Prostate gland (tissue), 2 donors: ENCODE measurements around the gene CIAPIN1. TPM values are rescaled to one million over a fixed set of nuclear protein-coding genes. Genes with fewer than 3 reads are reported as not detected.

Experiments used
- DNase-seq: peaks from one replicate; pipeline ENCODE4 v3.0.0-alpha.2; 2019; ENCODE audit warnings: low spot score
- H3K27ac ChIP-seq, 2 donors: fragments of 200-600 bp; sonication (generic); 2 replicates each; pipeline ENCODE4 v1.5.1; 2017 to 2019
- H3K27me3 ChIP-seq: fragments of 200-600 bp; sonication (generic); replicated peaks from 2 replicates; pipeline ENCODE4 v1.5.1; 2019; ENCODE audit not compliant: insufficient read depth
- H3K36me3 ChIP-seq, 2 donors: fragments of 200-600 bp; sonication (generic); 1 replicate in 1 of 2; 2 replicates in 1 of 2; pipeline versions ENCODE4 v1.5.1 to v1.8.1; 2017 to 2019
- H3K4me1 ChIP-seq: fragments of 200-600 bp; sonication (generic); replicated peaks from 2 replicates; pipeline ENCODE4 v1.5.1; 2019
- H3K4me3 ChIP-seq, 2 donors: fragments of 200-600 bp; sonication (generic); 2 replicates each; pipeline ENCODE4 v1.5.1; 2017 to 2019
- H3K9me3 ChIP-seq: fragments of 200-600 bp; sonication (generic); 2 replicates; pipeline ENCODE4 v1.5.1; 2017
- POLR2A ChIP-seq: fragments of 450-650 bp; IDR thresholded peaks from one replicate; pipeline ENCODE4 v1.6.1; 2016; ENCODE audit warnings: antibody characterized with exemption, mild to moderate bottlenecking
- POLR2AphosphoS5 ChIP-seq: sonication (generic); formaldehyde crosslinking; IDR thresholded peaks from one replicate; pipeline ENCODE4 v1.6.1; 2017; ENCODE audit warnings: antibody characterized with exemption
- WGBS: methylation state at CpG from one replicate; pipeline ENCODE4 v1.1.5; 2018; 5-methylcytosine and 5-hydroxymethylcytosine counted together
- intact Hi-C: fragments of 100-400 bp; cut with DNase I; formaldehyde crosslinking; loops from one replicate; pipeline ENCODE4 v1.14.2; 2022
- total RNA-seq, 2 donors: library from RNA; depleted of rRNA; stranded (reverse); fragments of >200 nt; gene quantifications; one replicate each; pipeline ENCODE4 v1.1.0, GENCODE V29; 2016
- TF ChIP-seq, protein P1 (sequence below), 4 experiments: fragments of 200-600 bp in 2 of 4; fragments of 450-650 bp in 2 of 4; sonication (generic) in 2 of 4; IDR thresholded peaks; 1 replicate in 3 of 4; 2 replicates in 1 of 4; pipeline ENCODE4 v1.5.1; 2016 to 2019; ENCODE audit warnings: antibody characterized with exemption in 4 of 4, mild to moderate bottlenecking in 2 of 4, moderate library complexity in 2 of 4

The CIAPIN1 gene
- total RNA-seq, 2 donors from 2014 or later, result 20.1 to 40.3 TPM

DNA sequence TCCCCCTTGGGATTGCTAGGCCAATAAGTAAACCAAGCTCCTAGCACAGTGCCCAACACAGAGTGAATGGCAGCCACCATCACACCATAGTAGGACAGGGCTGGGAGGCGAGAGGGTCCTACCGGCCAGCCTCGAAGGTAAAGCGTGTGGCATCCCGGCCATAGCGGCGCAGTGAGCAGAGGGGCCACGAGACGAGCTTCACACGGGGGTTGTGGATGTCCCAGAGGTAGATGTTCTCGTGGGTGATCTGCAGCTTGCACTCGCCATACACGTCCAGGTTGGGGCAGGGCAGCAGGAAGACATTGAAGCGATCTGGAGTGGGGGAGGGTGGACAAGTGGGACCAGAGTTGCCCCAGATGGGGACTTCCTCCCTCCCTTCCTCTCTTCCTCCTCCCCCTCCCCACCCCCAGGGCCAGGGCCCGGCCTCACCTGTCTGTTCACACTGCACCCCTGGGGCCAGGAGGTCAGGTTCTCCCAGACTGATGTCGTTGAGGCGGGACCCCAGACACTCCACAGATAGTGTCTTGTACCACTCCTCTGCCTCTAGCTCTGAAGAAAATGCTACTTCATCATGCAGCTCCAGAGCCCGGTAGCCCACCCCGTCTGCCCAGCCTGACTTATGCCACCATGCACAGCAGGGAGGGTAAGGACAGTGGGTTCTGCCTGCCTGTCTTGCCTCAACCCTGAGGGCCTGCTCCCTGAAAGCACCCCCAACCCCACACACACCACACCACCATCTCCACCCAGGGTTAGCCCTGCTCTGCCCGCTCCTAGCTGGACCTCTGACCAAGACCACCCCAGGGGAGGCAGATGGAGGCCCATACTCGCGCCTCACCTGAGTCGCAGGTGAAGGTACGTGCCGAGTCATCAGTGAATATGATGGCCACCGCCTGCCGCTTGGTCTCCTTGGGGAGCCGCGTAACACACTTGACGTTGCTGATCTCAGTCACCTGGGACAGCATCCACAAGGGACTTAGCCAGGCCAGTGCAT lies 27.8 kb upstream of the CIAPIN1 start:
- WGBS, result 84% methylated on average over 30 of the region's 30 CpGs
- no peak for DNase-seq
- H3K4me1 ChIP-seq, result no peaks in the 10 kb centered on the region
- H3K9me3 ChIP-seq, result no peaks in the 10 kb centered on the region
- no peaks in the 10 kb centered on the region for H3K27me3 ChIP-seq
- no peak overlapping the region for H3K4me3 ChIP-seq
- H3K27ac ChIP-seq, result no peak overlapping the region
- no peak for TF ChIP-seq POLR2A
- TF ChIP-seq, protein P1, sequence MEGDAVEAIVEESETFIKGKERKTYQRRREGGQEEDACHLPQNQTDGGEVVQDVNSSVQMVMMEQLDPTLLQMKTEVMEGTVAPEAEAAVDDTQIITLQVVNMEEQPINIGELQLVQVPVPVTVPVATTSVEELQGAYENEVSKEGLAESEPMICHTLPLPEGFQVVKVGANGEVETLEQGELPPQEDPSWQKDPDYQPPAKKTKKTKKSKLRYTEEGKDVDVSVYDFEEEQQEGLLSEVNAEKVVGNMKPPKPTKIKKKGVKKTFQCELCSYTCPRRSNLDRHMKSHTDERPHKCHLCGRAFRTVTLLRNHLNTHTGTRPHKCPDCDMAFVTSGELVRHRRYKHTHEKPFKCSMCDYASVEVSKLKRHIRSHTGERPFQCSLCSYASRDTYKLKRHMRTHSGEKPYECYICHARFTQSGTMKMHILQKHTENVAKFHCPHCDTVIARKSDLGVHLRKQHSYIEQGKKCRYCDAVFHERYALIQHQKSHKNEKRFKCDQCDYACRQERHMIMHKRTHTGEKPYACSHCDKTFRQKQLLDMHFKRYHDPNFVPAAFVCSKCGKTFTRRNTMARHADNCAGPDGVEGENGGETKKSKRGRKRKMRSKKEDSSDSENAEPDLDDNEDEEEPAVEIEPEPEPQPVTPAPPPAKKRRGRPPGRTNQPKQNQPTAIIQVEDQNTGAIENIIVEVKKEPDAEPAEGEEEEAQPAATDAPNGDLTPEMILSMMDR (IDR thresholded peaks at IDR 0.05), result no peak
- no peak for TF ChIP-seq POLR2AphosphoS5
- intact Hi-C loops, result loop anchor here (5.0 kb wide), 1 partner anchor 42 kb away; no protein-coding TSS in a partner anchor
- peaks cover 0 to 13% of the 10 kb centered on the region in 2 donors for H3K36me3 ChIP-seq

DNA sequence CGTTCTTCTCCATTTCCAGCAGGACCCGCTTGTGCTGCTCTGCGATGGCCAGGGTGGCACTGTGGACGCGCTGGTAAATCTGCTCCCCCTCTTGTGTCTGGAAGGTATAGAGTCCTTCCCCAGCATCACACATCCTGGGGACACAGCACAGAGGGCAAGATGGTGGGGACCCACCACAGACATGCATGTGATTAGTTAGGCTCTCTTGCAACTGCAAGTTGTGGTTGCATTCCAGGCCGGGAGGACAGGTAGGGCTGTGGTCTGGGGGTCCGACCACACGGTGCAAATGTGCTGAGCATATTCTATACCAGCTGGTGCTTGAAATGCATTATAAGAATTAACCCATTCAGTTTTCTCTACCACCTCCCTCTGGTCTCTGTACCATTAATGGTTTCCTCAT lies 26.7 kb upstream of the CIAPIN1 start:
- Histone ChIP-seq H3K27me3 (no peaks in the 10 kb centered on the region), H3K4me3 (no peak overlapping the region), H3K4me1 (no peaks in the 10 kb centered on the region), H3K36me3 (peaks cover 4 to 20% of the 10 kb centered on the region in 2 donors), H3K27ac (no peak overlapping the region), H3K9me3 (no peaks in the 10 kb centered on the region)
- 71% methylated on average over 8 of the region's 8 CpGs for WGBS
- TF ChIP-seq, protein P1 (IDR thresholded peaks at IDR 0.05), result no peak
- TF ChIP-seq POLR2AphosphoS5, result no peak
- no peak for TF ChIP-seq POLR2A
- intact Hi-C loops, result no loop called here
- DNase-seq, result no peak

DNA sequence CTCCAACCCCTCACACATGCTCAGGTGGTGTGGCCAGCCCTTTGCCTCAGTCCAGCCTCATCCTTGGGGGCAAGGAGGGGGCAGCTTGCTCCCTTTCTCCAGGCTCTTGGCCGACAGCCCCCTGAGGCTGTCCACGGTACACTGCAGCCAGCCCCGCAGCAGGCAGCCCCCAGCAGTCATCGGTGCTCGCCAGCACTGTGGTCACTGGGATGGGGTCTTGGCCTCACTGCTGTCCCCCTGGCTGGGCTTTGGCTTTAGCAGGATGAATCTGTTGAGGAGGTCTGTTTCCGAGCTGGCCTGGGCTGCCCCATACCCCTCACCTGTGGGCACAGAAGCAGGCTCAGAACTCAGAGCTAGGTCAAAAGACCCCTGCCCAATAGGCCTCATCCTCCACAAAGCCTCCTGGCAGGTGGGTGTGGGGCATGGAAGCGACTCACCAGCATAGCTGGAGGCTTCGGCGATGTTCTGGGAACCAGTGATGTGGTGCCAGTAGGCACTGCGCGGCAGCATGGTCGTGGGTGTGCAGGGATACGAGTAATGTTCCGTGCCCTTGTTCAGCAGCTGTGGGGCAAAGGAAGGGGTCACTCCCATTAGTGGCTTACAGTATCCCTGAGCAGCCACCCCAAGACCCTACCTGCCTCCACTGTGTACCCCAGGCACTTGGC lies 26.1 kb upstream of the CIAPIN1 start:
- intact Hi-C loops, result no loop called here
- Histone ChIP-seq H3K4me3 (no peak overlapping the region), H3K27ac (no peak overlapping the region), H3K36me3 (peaks cover 4 to 20% of the 10 kb centered on the region in 2 donors), H3K27me3 (no peaks in the 10 kb centered on the region), H3K9me3 (no peaks in the 10 kb centered on the region), H3K4me1 (no peaks in the 10 kb centered on the region)
- no peak for DNase-seq
- TF ChIP-seq POLR2AphosphoS5, result no peak
- TF ChIP-seq, protein P1 (IDR thresholded peaks at IDR 0.05), result no peak
- TF ChIP-seq POLR2A, result no peak
- WGBS, result 83% methylated on average over 14 of the region's 14 CpGs

DNA sequence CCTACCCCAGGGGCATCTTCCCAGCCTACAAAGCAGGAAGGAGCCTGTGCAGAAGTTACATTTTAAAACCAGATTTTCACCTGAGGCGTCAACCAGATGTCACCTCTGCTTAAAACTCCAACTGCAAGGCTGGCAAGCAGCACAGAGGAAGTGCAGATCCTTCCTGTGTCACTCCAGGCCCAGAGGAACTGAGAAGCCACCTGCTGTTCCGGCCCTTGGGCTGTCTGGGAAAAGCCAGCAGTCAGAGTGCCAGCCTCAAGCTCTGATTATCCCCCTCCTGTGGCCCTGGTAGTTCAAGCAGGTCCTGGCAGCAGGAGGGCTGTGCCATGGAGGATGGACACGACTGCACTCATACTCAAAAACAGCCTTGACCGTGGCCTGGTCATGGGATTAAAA lies 25.5 kb upstream of the CIAPIN1 start:
- Histone ChIP-seq H3K4me3 (no peak overlapping the region), H3K27ac (no peak overlapping the region), H3K4me1 (no peaks in the 10 kb centered on the region), H3K9me3 (no peaks in the 10 kb centered on the region), H3K27me3 (no peaks in the 10 kb centered on the region), H3K36me3 (peaks cover 4 to 20% of the 10 kb centered on the region in 2 donors)
- intact Hi-C loops, result no loop called here
- DNase-seq, result no peak
- 49% methylated on average over 4 of the region's 4 CpGs for WGBS
- TF ChIP-seq POLR2AphosphoS5 (no peak), POLR2A (no peak)
- TF ChIP-seq, protein P1 (IDR thresholded peaks at IDR 0.05), result no peak
